Measurements from ENCODE around the gene CPN2. TPM values are rescaled to one million over a fixed set of nuclear protein-coding genes. Genes with fewer than 3 reads are reported as not detected.

CPN2 gene
- total and polyA plus RNA-seq, 2 of the 13 experiments (the other 11 are each of a cell fraction or from before 2014, with no cell fraction given), result 26.7 to 27.7 TPM

DNA sequence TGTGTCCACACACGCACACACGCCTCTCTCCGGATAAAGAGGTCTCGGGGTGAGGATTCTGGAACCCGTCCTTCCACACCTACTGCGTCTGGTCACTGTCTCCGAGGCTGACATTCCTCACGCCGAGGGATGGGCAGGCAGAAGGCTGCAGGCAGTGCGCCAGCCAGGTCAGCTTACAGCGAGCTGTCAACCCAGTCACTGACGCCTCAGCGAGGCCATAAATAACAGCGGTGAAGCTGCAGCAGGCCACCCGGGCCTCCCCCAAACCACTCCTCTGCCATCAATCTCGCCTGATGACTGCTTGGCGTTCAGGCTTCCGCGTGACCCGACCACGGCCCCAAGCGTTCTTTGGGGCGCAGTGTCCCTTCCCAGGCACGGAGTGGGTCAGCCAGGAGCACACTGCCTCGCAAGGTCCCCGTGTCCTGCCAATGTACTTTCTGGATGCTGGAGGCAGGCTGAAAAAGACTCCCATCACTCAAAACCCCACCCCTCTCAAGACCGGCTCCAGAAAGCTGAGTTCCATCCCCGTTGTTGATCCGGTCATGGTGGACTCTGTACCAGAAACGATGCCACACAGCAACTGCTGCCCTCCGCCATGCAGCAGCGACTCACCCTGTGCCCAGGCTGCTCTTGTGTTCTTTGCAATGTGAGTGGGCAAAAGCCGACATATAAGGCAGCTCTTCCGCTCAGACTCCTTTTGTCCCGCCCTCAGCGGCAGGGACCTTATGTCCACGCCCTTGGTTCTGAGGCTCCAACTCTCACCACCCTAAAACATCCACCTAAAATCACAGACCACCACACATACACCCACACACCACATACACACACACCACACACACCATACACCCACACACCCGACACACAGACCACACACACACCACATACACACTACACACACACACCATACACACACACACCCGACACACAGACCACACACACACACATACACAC, 27.1 kb downstream of the CPN2 start (continued):
- TF ChIP-seq, protein P1, sequence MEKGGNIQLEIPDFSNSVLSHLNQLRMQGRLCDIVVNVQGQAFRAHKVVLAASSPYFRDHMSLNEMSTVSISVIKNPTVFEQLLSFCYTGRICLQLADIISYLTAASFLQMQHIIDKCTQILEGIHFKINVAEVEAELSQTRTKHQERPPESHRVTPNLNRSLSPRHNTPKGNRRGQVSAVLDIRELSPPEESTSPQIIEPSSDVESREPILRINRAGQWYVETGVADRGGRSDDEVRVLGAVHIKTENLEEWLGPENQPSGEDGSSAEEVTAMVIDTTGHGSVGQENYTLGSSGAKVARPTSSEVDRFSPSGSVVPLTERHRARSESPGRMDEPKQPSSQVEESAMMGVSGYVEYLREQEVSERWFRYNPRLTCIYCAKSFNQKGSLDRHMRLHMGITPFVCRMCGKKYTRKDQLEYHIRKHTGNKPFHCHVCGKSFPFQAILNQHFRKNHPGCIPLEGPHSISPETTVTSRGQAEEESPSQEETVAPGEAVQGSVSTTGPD (CRISPR knock-in tag; IDR thresholded peaks at IDR 0.05), result no peak
- TF ChIP-seq, protein P2, sequence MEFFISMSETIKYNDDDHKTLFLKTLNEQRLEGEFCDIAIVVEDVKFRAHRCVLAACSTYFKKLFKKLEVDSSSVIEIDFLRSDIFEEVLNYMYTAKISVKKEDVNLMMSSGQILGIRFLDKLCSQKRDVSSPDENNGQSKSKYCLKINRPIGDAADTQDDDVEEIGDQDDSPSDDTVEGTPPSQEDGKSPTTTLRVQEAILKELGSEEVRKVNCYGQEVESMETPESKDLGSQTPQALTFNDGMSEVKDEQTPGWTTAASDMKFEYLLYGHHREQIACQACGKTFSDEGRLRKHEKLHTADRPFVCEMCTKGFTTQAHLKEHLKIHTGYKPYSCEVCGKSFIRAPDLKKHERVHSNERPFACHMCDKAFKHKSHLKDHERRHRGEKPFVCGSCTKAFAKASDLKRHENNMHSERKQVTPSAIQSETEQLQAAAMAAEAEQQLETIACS (CRISPR knock-in tag; IDR thresholded peaks at IDR 0.05), result no peak
- TF ChIP-seq EHMT2 (IDR thresholded peaks at IDR 0.05; ENCODE audit: borderline replicate concordance, low read depth, low read length) (no peak), SYNCRIP (IDR thresholded peaks at IDR 0.05; ENCODE audit: insufficient read depth, low read depth, low read length) (no peak), SP5 (CRISPR knock-in tag; IDR thresholded peaks at IDR 0.05; ENCODE audit: borderline replicate concordance, low read depth) (no peak), PHF20 (CRISPR knock-in tag; IDR thresholded peaks at IDR 0.05) (no peak), KDM2A (CRISPR knock-in tag; IDR thresholded peaks at IDR 0.05; ENCODE audit: borderline replicate concordance, low read depth) (no peak), YEATS2 (CRISPR knock-in tag; IDR thresholded peaks at IDR 0.05; ENCODE audit: borderline replicate concordance) (no peak), ZNF747 (CRISPR knock-in tag; IDR thresholded peaks at IDR 0.05; ENCODE audit: borderline replicate concordance) (no peak), HMG20A (CRISPR knock-in tag; IDR thresholded peaks at IDR 0.05; ENCODE audit: borderline replicate concordance) (no peak), HNRNPLL (IDR thresholded peaks at IDR 0.05; ENCODE audit: low read depth, low read length, poor library complexity, severe bottlenecking) (no peak), ATRX (CRISPR knock-in tag; IDR thresholded peaks at IDR 0.05; ENCODE audit: borderline replicate concordance) (no peak), ZNF343 (CRISPR knock-in tag; IDR thresholded peaks at IDR 0.05) (no peak), TEAD3 (CRISPR knock-in tag; optimal IDR thresholded peaks at IDR 0.05; ENCODE audit: borderline replicate concordance) (no peak), ZNF766 (CRISPR knock-in tag; IDR thresholded peaks at IDR 0.05; ENCODE audit: borderline replicate concordance) (no peak), ZNF235 (CRISPR knock-in tag; IDR thresholded peaks at IDR 0.05; ENCODE audit: borderline replicate concordance) (no peak), MIER3 (CRISPR knock-in tag; IDR thresholded peaks at IDR 0.05; ENCODE audit: borderline replicate concordance) (no peak), ZFP36L1 (CRISPR knock-in tag; IDR thresholded peaks at IDR 0.05) (no peak), MTA3 (CRISPR knock-in tag; IDR thresholded peaks at IDR 0.05) (no peak)
- TF ChIP-seq, protein P3, sequence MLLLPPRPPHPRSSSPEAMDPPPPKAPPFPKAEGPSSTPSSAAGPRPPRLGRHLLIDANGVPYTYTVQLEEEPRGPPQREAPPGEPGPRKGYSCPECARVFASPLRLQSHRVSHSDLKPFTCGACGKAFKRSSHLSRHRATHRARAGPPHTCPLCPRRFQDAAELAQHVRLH (CRISPR knock-in tag; IDR thresholded peaks at IDR 0.05; ENCODE audit: borderline replicate concordance, low read depth), result no peak
- TF ChIP-seq, protein P4, sequence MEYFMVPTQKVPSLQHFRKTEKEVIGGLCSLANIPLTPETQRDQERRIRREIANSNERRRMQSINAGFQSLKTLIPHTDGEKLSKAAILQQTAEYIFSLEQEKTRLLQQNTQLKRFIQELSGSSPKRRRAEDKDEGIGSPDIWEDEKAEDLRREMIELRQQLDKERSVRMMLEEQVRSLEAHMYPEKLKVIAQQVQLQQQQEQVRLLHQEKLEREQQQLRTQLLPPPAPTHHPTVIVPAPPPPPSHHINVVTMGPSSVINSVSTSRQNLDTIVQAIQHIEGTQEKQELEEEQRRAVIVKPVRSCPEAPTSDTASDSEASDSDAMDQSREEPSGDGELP (IDR thresholded peaks at IDR 0.05; ENCODE audit: borderline replicate concordance, low read depth), result no peak
- TF ChIP-seq, protein P5, sequence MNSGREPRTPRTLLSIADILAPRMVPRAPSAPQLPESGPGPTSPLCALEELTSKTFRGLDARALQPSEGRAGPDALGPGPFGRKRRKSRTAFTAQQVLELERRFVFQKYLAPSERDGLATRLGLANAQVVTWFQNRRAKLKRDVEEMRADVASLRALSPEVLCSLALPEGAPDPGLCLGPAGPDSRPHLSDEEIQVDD (CRISPR knock-in tag; IDR thresholded peaks at IDR 0.05; ENCODE audit: borderline replicate concordance), result no peak
- TF ChIP-seq, protein P6, sequence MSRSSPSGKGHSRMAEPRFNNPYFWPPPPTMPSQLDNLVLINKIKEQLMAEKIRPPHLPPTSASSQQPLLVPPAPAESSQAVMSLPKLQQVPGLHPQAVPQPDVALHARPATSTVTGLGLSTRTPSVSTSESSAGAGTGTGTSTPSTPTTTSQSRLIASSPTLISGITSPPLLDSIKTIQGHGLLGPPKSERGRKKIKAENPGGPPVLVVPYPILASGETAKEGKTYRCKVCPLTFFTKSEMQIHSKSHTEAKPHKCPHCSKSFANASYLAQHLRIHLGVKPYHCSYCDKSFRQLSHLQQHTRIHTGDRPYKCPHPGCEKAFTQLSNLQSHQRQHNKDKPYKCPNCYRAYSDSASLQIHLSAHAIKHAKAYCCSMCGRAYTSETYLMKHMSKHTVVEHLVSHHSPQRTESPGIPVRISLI (CRISPR knock-in tag; IDR thresholded peaks at IDR 0.05; ENCODE audit: borderline replicate concordance), result 0 out of 2 replicates have a peak, but pooled peaks have one; percentile 18
